ENCODE measurements around the gene LILRB1.

- TF ChIP-seq, protein P1, sequence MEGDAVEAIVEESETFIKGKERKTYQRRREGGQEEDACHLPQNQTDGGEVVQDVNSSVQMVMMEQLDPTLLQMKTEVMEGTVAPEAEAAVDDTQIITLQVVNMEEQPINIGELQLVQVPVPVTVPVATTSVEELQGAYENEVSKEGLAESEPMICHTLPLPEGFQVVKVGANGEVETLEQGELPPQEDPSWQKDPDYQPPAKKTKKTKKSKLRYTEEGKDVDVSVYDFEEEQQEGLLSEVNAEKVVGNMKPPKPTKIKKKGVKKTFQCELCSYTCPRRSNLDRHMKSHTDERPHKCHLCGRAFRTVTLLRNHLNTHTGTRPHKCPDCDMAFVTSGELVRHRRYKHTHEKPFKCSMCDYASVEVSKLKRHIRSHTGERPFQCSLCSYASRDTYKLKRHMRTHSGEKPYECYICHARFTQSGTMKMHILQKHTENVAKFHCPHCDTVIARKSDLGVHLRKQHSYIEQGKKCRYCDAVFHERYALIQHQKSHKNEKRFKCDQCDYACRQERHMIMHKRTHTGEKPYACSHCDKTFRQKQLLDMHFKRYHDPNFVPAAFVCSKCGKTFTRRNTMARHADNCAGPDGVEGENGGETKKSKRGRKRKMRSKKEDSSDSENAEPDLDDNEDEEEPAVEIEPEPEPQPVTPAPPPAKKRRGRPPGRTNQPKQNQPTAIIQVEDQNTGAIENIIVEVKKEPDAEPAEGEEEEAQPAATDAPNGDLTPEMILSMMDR (IDR thresholded peaks at IDR 0.05): no peak
- no peak for TF ChIP-seq ZFX (IDR thresholded peaks at IDR 0.05; ENCODE audit: borderline replicate concordance)
Measured at GRCh38 chr19:54616057-54616456, 14.2 kb upstream of the LILRB1 start.

Data from 22Rv1 (cell line).